IPS-18c (cell line): ENCODE measurements around the gene CEACAM19.

Experiments
- H3K4me3 ChIP-seq: 2 replicates; pipeline ENCODE4 v1.7.0; 2013; ENCODE audit warnings: low read depth, mild to moderate bottlenecking, low read length, moderate library complexity; ENCODE audit not compliant: insufficient read depth
- H3K9me3 ChIP-seq: one replicate; pipeline ENCODE4 v1.6.1; 2013; ENCODE audit warnings: mild to moderate bottlenecking, low read length, moderate library complexity; ENCODE audit not compliant: control insufficient read depth, insufficient read depth

Gene CEACAM19

DNA sequence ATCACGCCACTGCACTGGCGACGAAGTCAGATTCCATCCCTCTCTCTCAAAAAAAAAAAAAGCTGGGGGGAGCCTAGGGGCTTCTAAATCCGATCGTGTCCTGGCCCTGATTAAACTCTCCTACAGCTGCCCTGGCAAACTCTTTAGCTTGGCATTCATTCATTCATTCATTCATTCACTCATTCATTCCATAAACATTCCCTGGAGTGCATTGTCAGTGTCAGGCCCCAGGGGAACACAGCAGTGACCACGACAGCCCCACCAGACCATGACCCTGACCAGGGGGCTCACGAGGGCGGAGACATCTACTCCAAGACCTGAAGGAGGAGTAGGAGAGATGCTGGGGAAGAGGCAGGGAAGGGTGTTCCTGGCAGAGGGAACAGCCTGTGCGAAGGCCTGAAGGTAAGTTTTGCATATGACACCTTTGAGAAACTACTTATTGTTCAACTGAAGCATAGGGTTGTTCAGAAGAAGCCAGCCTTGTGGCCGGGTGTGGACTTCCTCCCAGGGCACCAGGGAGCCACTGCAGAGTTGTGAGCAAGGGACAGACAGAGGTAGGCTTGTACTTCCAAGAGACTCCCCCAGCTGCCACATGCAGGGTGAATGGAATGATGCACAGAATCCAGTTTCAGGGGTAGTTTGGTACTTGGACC, 52.1 kb downstream of the CEACAM19 start:
- Histone ChIP-seq H3K4me3 (no peak overlapping the region), H3K9me3 (no peaks in the 10 kb centered on the region)

DNA sequence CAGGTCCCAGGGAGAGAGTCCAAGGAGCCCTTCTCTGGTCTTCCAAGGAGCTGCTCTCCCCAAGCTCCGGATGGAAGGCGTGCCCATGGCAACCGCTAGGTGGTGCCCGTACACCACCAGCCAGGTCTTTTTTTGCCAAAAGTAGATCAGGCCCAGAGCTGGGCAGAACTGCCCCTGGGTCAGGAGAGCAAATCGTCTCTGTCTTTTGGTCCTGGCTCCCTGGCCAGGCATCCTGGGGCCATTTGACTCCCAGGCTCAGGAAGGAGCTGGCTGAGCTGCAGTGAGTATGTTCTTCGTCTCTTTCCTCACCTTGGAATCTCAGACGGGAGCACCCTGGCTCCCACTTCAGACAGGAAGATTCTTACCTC, 52.7 kb downstream of the CEACAM19 start:
- Histone ChIP-seq H3K4me3 (no peak overlapping the region), H3K9me3 (no peaks in the 10 kb centered on the region)

DNA sequence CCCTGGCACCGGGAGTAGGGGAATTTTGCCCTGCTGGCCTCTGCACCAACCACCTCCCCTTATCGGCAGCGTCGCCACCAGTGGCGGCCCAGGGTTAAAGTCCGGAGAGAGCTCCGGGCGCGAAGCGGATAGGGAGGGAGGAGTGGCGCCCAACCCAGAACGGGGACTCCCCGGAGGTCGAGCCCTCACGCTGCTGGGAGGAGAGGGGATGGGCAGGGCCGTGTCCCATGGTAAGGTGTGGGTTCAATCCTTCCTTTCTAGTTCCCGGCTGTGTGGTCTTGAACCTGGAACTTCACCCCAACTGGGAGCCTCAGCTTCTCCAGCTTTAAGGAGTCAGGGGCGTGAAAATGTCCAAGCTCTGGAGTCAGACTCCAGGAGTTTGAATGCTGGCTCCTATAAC, 54.0 kb downstream of the CEACAM19 start:
- no peak overlapping the region for H3K4me3 ChIP-seq
- H3K9me3 ChIP-seq: no peaks in the 10 kb centered on the region

DNA sequence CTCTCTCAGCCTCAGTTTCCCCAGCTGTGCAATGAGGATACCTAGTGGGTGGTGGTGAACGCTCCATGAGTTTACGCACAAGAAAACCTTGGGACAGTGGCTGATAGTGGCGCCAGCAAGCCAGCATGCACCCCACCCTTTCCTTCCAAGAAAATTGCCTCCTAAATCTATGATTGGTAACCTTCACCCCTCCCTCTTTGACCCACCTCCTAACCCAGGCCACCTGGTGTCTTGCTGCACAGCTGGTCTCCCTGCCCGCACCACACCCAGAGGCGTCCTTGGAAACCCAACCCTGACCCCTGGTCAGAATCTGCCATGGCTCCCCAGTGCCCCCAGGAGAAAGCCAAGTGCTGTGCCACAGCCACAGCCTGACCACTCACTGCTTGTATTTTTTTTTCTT, 54.4 kb downstream of the CEACAM19 start:
- Histone ChIP-seq H3K9me3 (no peaks in the 10 kb centered on the region), H3K4me3 (no peak overlapping the region)

DNA sequence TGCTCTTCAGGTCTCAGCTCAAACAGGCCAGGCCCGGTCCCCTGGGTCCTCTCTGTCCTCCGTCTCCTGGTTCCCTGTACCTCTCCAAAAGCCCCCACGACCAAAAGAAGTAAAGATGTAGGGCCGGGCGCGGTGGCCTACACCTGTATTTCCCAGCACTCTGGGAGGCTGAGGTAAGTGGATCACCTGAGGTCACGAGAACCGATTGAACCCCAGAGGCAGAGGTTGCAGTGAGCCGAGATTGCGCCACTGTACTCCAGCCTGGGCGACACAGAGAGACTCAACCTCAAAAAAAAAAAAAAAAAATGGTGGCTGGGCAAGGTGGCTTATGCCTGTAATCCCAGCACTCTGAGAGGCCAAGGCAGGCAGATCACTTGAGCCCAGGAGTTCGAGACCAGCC, 55.2 kb downstream of the CEACAM19 start:
- Histone ChIP-seq H3K4me3 (no peak overlapping the region), H3K9me3 (no peaks in the 10 kb centered on the region)

DNA sequence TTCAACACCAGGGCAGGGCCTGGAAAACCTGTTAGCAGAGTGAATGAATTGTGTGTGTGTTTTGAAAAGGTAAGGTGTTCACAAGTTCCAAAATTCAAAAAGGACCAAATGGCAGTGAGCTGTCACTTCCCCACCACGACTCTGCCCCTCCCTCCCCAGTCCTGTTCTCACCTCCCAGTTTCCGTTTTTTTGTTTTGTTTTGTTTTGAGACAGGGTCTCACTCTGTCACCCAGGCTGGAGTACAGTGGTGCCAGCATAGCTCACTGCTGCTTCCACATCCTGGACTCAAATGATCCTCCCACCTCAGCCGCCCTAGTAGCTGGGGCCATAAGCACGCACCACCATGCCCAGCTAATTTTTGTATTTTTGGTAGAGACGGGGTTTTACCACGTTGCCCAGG, 56.9 kb downstream of the CEACAM19 start:
- H3K4me3 ChIP-seq: no peak overlapping the region
- H3K9me3 ChIP-seq: no peaks in the 10 kb centered on the region

DNA sequence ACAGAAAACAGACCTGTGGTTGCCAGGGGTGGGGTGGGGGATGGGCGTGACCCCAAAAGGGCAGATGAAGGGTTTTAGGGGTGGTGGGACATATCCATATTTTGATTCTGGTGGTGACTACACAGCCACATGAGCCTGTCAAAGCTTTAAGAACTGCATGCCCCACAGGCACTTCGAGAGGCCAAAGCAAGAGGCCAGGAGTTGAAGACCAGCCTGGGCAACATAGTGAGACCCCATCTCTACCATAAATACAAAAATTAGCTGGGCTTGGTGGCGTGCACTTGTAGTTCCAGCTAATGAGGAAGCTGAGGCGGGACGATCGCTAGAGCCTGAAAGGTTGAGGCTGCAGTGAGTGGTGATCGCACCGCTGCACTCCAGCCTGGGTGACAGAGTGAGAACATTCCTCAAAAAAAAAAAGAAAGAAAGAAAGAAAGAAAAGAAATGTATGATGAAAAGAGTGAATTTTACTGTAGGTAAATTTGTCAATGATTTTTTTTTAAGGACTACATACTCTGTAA, 58.3 kb downstream of the CEACAM19 start:
- no peaks in the 10 kb centered on the region for H3K9me3 ChIP-seq
- H3K4me3 ChIP-seq: no peak overlapping the region

DNA sequence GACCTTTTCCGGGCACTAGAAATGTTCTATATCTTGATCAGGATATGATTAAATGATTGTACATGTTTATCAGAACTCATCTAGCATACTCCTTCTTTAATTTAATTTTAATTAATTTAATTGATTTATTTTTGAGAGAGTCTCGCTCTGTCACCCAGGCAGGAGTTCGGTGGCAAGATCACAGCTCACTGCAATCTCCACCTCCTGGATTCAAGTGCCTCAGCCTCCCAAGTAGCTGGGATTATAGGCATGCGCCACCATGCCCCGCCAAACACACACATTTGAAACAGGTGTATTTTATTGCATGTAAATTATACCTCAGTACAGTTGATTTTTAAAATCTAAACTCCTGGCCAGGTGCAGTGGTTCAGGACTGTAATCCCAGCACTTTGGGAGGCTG, 59.8 kb downstream of the CEACAM19 start:
- H3K9me3 ChIP-seq: no peaks in the 10 kb centered on the region

DNA sequence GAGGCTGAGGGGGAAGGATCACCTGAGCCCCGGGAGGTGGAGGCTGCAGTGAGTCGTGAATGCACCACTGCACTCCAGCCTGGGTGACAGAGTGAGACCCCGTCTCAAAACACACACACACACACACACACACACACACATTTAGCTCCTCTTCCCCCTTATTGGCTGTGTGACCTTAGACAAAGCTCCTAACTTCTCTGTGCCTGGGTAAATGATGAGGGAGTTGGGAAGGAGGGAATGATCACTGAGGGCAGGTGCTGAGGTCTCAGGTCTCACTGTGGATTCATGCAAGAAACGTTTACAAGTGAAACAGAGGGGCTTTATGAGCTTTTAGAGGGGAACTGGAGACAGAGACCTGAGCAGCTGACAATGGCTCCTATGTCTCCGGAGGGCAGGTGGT, 60.3 kb downstream of the CEACAM19 start:
- H3K4me3 ChIP-seq: no peak overlapping the region
- H3K9me3 ChIP-seq: no peaks in the 10 kb centered on the region

More for the DNA sequence above, 59.8 kb downstream of the CEACAM19 start:
- no peak overlapping the region for H3K4me3 ChIP-seq

DNA sequence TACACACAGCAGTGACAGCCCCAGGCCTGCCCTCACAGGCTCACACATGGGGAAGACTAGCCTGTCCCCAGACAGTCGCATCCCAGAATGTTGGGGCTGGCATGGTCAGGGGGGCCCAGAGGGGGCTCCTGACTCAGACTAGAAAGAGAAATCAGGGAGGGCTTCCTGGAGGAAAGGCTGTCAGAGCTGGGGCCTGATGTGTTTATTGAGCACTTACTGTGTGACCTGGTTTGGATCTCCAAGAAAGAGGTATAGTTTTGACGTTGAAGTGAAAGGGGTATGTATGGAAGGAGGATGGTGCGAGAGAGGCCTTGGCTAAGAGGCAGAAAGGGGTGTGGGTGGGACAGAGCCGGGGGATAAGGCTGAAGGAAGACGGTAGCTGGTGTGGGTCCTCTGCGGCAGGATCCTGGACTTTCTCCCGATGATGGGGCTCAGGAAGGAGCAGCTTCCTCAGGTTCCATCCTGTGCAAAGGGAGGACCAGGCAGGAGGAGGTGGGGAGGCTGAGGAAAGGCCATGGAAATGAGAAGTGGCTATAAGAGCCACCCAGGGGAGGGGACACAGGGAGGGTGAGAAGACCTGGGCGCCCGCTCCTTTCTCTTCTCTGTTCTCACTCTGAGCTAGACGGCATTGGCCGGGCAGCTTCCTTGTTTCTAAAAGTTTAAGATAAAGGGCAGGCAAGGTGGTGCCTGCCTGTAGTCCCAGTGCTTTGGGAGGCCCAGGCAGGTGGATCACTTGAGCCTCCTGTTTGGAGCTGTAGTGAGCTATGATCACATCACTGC, 61.1 kb downstream of the CEACAM19 start:
- Histone ChIP-seq H3K9me3 (no peaks in the 10 kb centered on the region), H3K4me3 (no peak overlapping the region)
